H1 (cell line): ENCODE measurements around the gene STYXL1. TPM values are rescaled to one million over a fixed set of nuclear protein-coding genes. Genes with fewer than 3 reads are reported as not detected.

ENCODE experiments used
- CTCF ChIA-PET: fragments of 300-600 bp; sonication (Branson Sonifier 250); formaldehyde crosslinking; loops from one replicate; lab custom pipeline; 2021; ENCODE audit not compliant: partially characterized antibody; lab: Charles Lee
- POLR2A ChIA-PET: fragments of 300-600 bp; sonication (Branson Sonifier 250); formaldehyde crosslinking; loops from one replicate; lab custom pipeline; 2021; ENCODE audit warnings: inconsistent platforms; ENCODE audit not compliant: partially characterized antibody; lab: Charles Lee
- DNase-seq, 2 experiments: peaks; one replicate each; pipeline versions ENCODE4 v3.0.0 to v3.0.0-alpha.2; 2010 to 2022; ENCODE audit warnings: low spot score in 2 of 2, low read depth in 1 of 2, mixed read lengths in 1 of 2
- FAIRE-seq: peaks from 2 replicates; lab custom pipeline; 2011; peaks lifted over from hg19 to GRCh38; lab: Jason Lieb, UNC
- H2AFZ ChIP-seq: 2 replicates; pipeline ENCODE4 v1.8.1; 2012; ENCODE audit warnings: low read length, inconsistent platforms
- H2AK5ac ChIP-seq: 2 replicates; pipeline ENCODE4 v1.6.1; 2013; ENCODE audit warnings: low read depth, low read length
- H2BK120ac ChIP-seq: replicated peaks from 2 replicates; pipeline ENCODE3; 2013; ENCODE audit warnings: low read depth, low read length, inconsistent platforms
- H2BK12ac ChIP-seq: 2 replicates; pipeline ENCODE4 v1.6.1; 2013; ENCODE audit warnings: low read depth, low read length
- H2BK15ac ChIP-seq: 2 replicates; pipeline ENCODE4 v1.6.1; 2013; ENCODE audit warnings: low read length
- H2BK20ac ChIP-seq: 2 replicates; pipeline ENCODE4 v1.6.1; 2013; ENCODE audit warnings: low read length
- H2BK5ac ChIP-seq: 2 replicates; pipeline ENCODE4 v1.6.1; 2013; ENCODE audit warnings: low read depth, low read length
- H3K14ac ChIP-seq: 2 replicates; pipeline ENCODE4 v1.6.1; 2013; ENCODE audit warnings: inconsistent platforms; ENCODE audit not compliant: insufficient read length
- H3K18ac ChIP-seq: 2 replicates; pipeline ENCODE4 v1.6.1; 2013; ENCODE audit warnings: low read length; ENCODE audit errors: extremely low read depth
- H3K23ac ChIP-seq: 2 replicates; pipeline ENCODE4 v1.6.1; 2013; ENCODE audit warnings: inconsistent platforms; ENCODE audit not compliant: insufficient read length
- H3K23me2 ChIP-seq: 2 replicates; pipeline ENCODE4 v1.6.1; 2013; ENCODE audit warnings: low read depth, low read length
- H3K27ac ChIP-seq: 2 replicates; pipeline ENCODE4 v1.6.1; 2011; ENCODE audit warnings: low read depth, low read length, inconsistent platforms
- H3K27me3 ChIP-seq, 4 experiments: replicated peaks in 1 of 4; 1 replicate in 1 of 4; 2 replicates in 3 of 4; pipeline versions ENCODE4 v1.6.1 to v1.8.1; 2011 to 2013; ENCODE audit warnings: low read length in 3 of 4, mild to moderate bottlenecking in 3 of 4, inconsistent platforms in 2 of 4, mixed read lengths in 2 of 4, moderate library complexity in 1 of 4; ENCODE audit not compliant: control insufficient read depth in 3 of 4, insufficient read depth in 3 of 4; ENCODE audit errors: extremely low read depth in 1 of 4
- H3K36me3 ChIP-seq, 4 experiments: 2 replicates each; pipeline versions ENCODE4 v1.6.1 to v1.8.1; 2011 to 2013; ENCODE audit warnings: mild to moderate bottlenecking in 4 of 4, low read length in 3 of 4, moderate library complexity in 2 of 4, control low read depth in 1 of 4, inconsistent platforms in 1 of 4; ENCODE audit not compliant: insufficient read depth in 4 of 4, control insufficient read depth in 2 of 4
- H3K4ac ChIP-seq: replicated peaks from 2 replicates; pipeline ENCODE3; 2013; ENCODE audit warnings: low read length, low read depth, mixed read lengths, inconsistent platforms; ENCODE audit not compliant: insufficient read length
- H3K4me1 ChIP-seq, 4 experiments: replicated peaks in 1 of 4; 1 replicate in 1 of 4; 2 replicates in 3 of 4; pipeline versions ENCODE4 v1.6.1 to v1.8.1; 2011 to 2013; ENCODE audit warnings: low read length in 3 of 4, inconsistent platforms in 2 of 4, mixed read lengths in 1 of 4; ENCODE audit not compliant: insufficient read depth in 4 of 4, control insufficient read depth in 3 of 4
- H3K4me2 ChIP-seq, 2 experiments: 2 replicates each; pipeline versions ENCODE4 v1.6.1 to v1.8.1; 2011 to 2013; ENCODE audit warnings: low read depth in 2 of 2, low read length in 2 of 2, control low read depth in 1 of 2, inconsistent platforms in 1 of 2, mild to moderate bottlenecking in 1 of 2; ENCODE audit not compliant: insufficient read depth in 1 of 2
- H3K4me3 ChIP-seq, 4 experiments: fragments of 200-600, 300-600 bp in 1 of 4; sonication (generic), shearing (Covaris generic), sonication (Bioruptor Twin) in 1 of 4; 2 replicates each; pipeline versions ENCODE4 v1.5.1 to v1.8.1; 2011 to 2016; ENCODE audit warnings: low read length in 4 of 4, low read depth in 3 of 4, control low read depth in 2 of 4, inconsistent platforms in 2 of 4, mild to moderate bottlenecking in 2 of 4, mixed read lengths in 1 of 4, moderate library complexity in 1 of 4; ENCODE audit not compliant: insufficient read depth in 2 of 4; ENCODE audit errors: extremely low read depth in 1 of 4
- H3K56ac ChIP-seq: replicated peaks from 2 replicates; pipeline ENCODE3; 2013; ENCODE audit warnings: low read depth, mild to moderate bottlenecking, mixed read lengths, low read length, inconsistent platforms; ENCODE audit not compliant: insufficient read length
- H3K79me1 ChIP-seq: 2 replicates; pipeline ENCODE4 v1.6.1; 2013; ENCODE audit warnings: low read depth, low read length, control low read depth
- H3K79me2 ChIP-seq, 2 experiments: 2 replicates each; pipeline versions ENCODE4 v1.6.1 to v1.8.1; 2012 to 2013; ENCODE audit warnings: low read length in 2 of 2, mild to moderate bottlenecking in 2 of 2, inconsistent platforms in 1 of 2; ENCODE audit not compliant: insufficient read depth in 2 of 2, control insufficient read depth in 1 of 2
- H3K9ac ChIP-seq, 4 experiments: replicated peaks in 1 of 4; 1 replicate in 1 of 4; 2 replicates in 3 of 4; pipeline versions ENCODE4 v1.6.1 to v1.8.1; 2011 to 2013; ENCODE audit warnings: low read depth in 3 of 4, low read length in 3 of 4, control low read depth in 2 of 4, mild to moderate bottlenecking in 2 of 4, moderate library complexity in 2 of 4, inconsistent platforms in 1 of 4; ENCODE audit errors: extremely low read depth in 1 of 4
- H3K9me3 ChIP-seq, 2 experiments: 2 replicates each; pipeline versions ENCODE4 v1.6.1 to v1.8.1; 2012 to 2013; ENCODE audit warnings: mild to moderate bottlenecking in 2 of 2, moderate library complexity in 2 of 2, control low read depth in 1 of 2, inconsistent platforms in 1 of 2, low read depth in 1 of 2, low read length in 1 of 2, mixed read lengths in 1 of 2; ENCODE audit not compliant: insufficient read depth in 2 of 2
- H4K20me1 ChIP-seq, 2 experiments: replicated peaks in 1 of 2; 2 replicates each; pipeline versions ENCODE3 to v1.8.1; 2011 to 2013; ENCODE audit warnings: inconsistent platforms in 2 of 2, low read length in 2 of 2, mild to moderate bottlenecking in 1 of 2; ENCODE audit not compliant: insufficient read depth in 2 of 2, control insufficient read depth in 1 of 2
- H4K5ac ChIP-seq: 2 replicates; pipeline ENCODE4 v1.6.1; 2013; ENCODE audit warnings: low read length, low read depth, mixed read lengths, inconsistent platforms; ENCODE audit not compliant: insufficient read length
- H4K8ac ChIP-seq: 2 replicates; pipeline ENCODE4 v1.8.0; 2013; ENCODE audit warnings: mild to moderate bottlenecking, moderate library complexity, low read length, inconsistent platforms; ENCODE audit not compliant: insufficient read depth; ENCODE audit errors: extremely low read depth
- H4K91ac ChIP-seq: replicated peaks from 2 replicates; pipeline ENCODE3; 2013; ENCODE audit warnings: low read length, mixed read lengths, inconsistent platforms; ENCODE audit not compliant: insufficient read length
- GABPA ChIP-seq: IDR thresholded peaks from 2 replicates; pipeline ENCODE4 v1.6.1; 2011; ENCODE audit warnings: mild to moderate bottlenecking, low read length, moderate library complexity, borderline replicate concordance; ENCODE audit not compliant: insufficient read depth
- KDM5A ChIP-seq: fragments of 200-600 bp; IDR thresholded peaks from 2 replicates; pipeline ENCODE4 v1.7.1; 2012; ENCODE audit warnings: mild to moderate bottlenecking, low read length, inconsistent platforms, mixed read lengths
- POLR2AphosphoS5 ChIP-seq: IDR thresholded peaks from 2 replicates; pipeline ENCODE4 v1.6.1; 2011; ENCODE audit warnings: low read depth, low read length
- WGBS, 2 experiments: shearing (Covaris generic) in 1 of 2; methylation state at CpG; one replicate each; pipeline versions ENCODE4 v1.1.6 to v1.1.7; 2013 to 2015; ENCODE audit warnings: low lambda C conversion rate in 2 of 2, mixed read lengths in 2 of 2, inconsistent platforms in 1 of 2, low coverage in 1 of 2, missing lambda C conversion rate in 1 of 2; ENCODE audit not compliant: insufficient replicate concordance in 2 of 2, insufficient coverage in 1 of 2, insufficient read length in 1 of 2; ENCODE audit errors: extremely low coverage in 1 of 2, missing lambda C conversion rate in 1 of 2; 5-methylcytosine and 5-hydroxymethylcytosine counted together
- polyA plus RNA-seq, 7 experiments: library from polyadenylated mRNA; depleted of rRNA in 3 of 7; stranded (reverse) in 5 of 7; unstranded in 2 of 7; fragments of >200 nt in 5 of 7; fragments of 200-250 nt in 2 of 7; gene quantifications; 1 replicate in 5 of 7; 2 replicates in 1 of 7; 4 replicates in 1 of 7; pipeline versions ENCODE4 v1.2.1 to v1.2.3, GENCODE V29; 2011 to 2013; ENCODE audit warnings: missing spikeins in 2 of 7, mixed read lengths in 2 of 7
- total RNA-seq: library from RNA; stranded (reverse); fragmentation: NEBNext Ultra II Directional; extraction: Animal tissue kit (Norgen Biotek cat#: 25700); gene quantifications from 2 replicates; pipeline ENCODE4 v1.2.1, GENCODE V29; 2021

Gene STYXL1
- total and polyA plus RNA-seq, 2 of the 8 experiments (the other 6 are each of a cell fraction or from before 2014, with no cell fraction given) = 32.3 to 53.9 TPM

GRCh38 chr7:75981453-75982305 is 66.1 kb downstream of the STYXL1 start:
- Histone ChIP-seq H3K79me2 (no peaks in the 10 kb centered on the region), H4K8ac (no peak overlapping the region), H2AFZ (no peak overlapping the region), H3K79me1 (no peaks in the 10 kb centered on the region), H3K9me3 (no peaks in the 10 kb centered on the region), H3K14ac (no peak overlapping the region), H2BK12ac (no peak overlapping the region), H3K36me3 (peaks cover 9 to 63% (median 33%) of the 10 kb centered on the region in 4 experiments), H3K9ac (no peak overlapping the region; a peak in 1 of 7 replicates), H3K27ac (no peak overlapping the region), H3K4me3 (no peak overlapping the region), H3K56ac (peak overlapping the region; percentile 25)
- POLR2A ChIA-PET = interaction anchor here (0.5 to 1.5 kb wide), 3 partner anchors 8 to 180 kb away, joined by 3 read pairs; no protein-coding TSS in a partner anchor
- DNase-seq = no peak
- FAIRE-seq = no peak
- TF ChIP-seq KDM5A (no peak), POLR2AphosphoS5 (0 out of 2 replicates have a peak, but pooled peaks have one; percentile 23), GABPA (no peak)
- TF ChIP-seq, all 59 proteins: peak for 1
- Histone ChIP-seq H3K23me2 (no peaks in the 10 kb centered on the region), H3K27me3 (no peaks in the 10 kb centered on the region), H2BK20ac (no peak overlapping the region), H2BK15ac (no peak overlapping the region), H4K5ac (no peak overlapping the region), H3K4me2 (no peak overlapping the region), H2AK5ac (no peak overlapping the region), H3K23ac (no peak overlapping the region), H3K18ac (no peak overlapping the region), H3K4me1 (no peaks in the 10 kb centered on the region), H3K4ac (no peak overlapping the region), H2BK5ac (no peak overlapping the region), H2BK120ac (no peak overlapping the region), H4K91ac (no peak overlapping the region), H4K20me1 (peaks cover 0 to 9% of the 10 kb centered on the region in 2 experiments)
- CTCF ChIA-PET = interaction anchor here (0.9 to 1.6 kb wide), 3 partner anchors 9 to 115 kb away, joined by 3 to 7 read pairs (median 5); no protein-coding TSS in a partner anchor
- 88% methylated on average over 34 of the region's 38 CpGs; no CpG with 5 or more reads in 1 of the 2 experiments for WGBS, 2 experiments
